H1 (cell line): ENCODE results near the gene ACOT12. TPM values are rescaled to one million over a fixed set of nuclear protein-coding genes. Genes with fewer than 3 reads are reported as not detected.
A peak's percentile ranks its signal among the peaks of the same experiment; 100 is the strongest.

ENCODE experiments used
- CTCF ChIA-PET: fragments of 300-600 bp; sonication (Branson Sonifier 250); formaldehyde crosslinking; loops from one replicate; lab custom pipeline; 2021; ENCODE audit not compliant: partially characterized antibody; lab: Charles Lee
- POLR2A ChIA-PET: fragments of 300-600 bp; sonication (Branson Sonifier 250); formaldehyde crosslinking; loops from one replicate; lab custom pipeline; 2021; ENCODE audit warnings: inconsistent platforms; ENCODE audit not compliant: partially characterized antibody; lab: Charles Lee
- DNase-seq, 2 experiments: peaks; one replicate each; pipeline versions ENCODE4 v3.0.0 to v3.0.0-alpha.2; 2010 to 2022; ENCODE audit warnings: low spot score in 2 of 2, low read depth in 1 of 2, mixed read lengths in 1 of 2
- FAIRE-seq: peaks from 2 replicates; lab custom pipeline; 2011; peaks lifted over from hg19 to GRCh38; lab: Jason Lieb, UNC
- H2AFZ ChIP-seq: 2 replicates; pipeline ENCODE4 v1.8.1; 2012; ENCODE audit warnings: low read length, inconsistent platforms
- H2AK5ac ChIP-seq: 2 replicates; pipeline ENCODE4 v1.6.1; 2013; ENCODE audit warnings: low read depth, low read length
- H2BK120ac ChIP-seq: replicated peaks from 2 replicates; pipeline ENCODE3; 2013; ENCODE audit warnings: low read depth, low read length, inconsistent platforms
- H2BK12ac ChIP-seq: 2 replicates; pipeline ENCODE4 v1.6.1; 2013; ENCODE audit warnings: low read depth, low read length
- H2BK15ac ChIP-seq: 2 replicates; pipeline ENCODE4 v1.6.1; 2013; ENCODE audit warnings: low read length
- H2BK20ac ChIP-seq: 2 replicates; pipeline ENCODE4 v1.6.1; 2013; ENCODE audit warnings: low read length
- H2BK5ac ChIP-seq: 2 replicates; pipeline ENCODE4 v1.6.1; 2013; ENCODE audit warnings: low read depth, low read length
- H3K14ac ChIP-seq: 2 replicates; pipeline ENCODE4 v1.6.1; 2013; ENCODE audit warnings: inconsistent platforms; ENCODE audit not compliant: insufficient read length
- H3K18ac ChIP-seq: 2 replicates; pipeline ENCODE4 v1.6.1; 2013; ENCODE audit warnings: low read length; ENCODE audit errors: extremely low read depth
- H3K23ac ChIP-seq: 2 replicates; pipeline ENCODE4 v1.6.1; 2013; ENCODE audit warnings: inconsistent platforms; ENCODE audit not compliant: insufficient read length
- H3K23me2 ChIP-seq: 2 replicates; pipeline ENCODE4 v1.6.1; 2013; ENCODE audit warnings: low read depth, low read length
- H3K27ac ChIP-seq: 2 replicates; pipeline ENCODE4 v1.6.1; 2011; ENCODE audit warnings: low read depth, low read length, inconsistent platforms
- H3K27me3 ChIP-seq, 4 experiments: replicated peaks in 1 of 4; 1 replicate in 1 of 4; 2 replicates in 3 of 4; pipeline versions ENCODE4 v1.6.1 to v1.8.1; 2011 to 2013; ENCODE audit warnings: low read length in 3 of 4, mild to moderate bottlenecking in 3 of 4, inconsistent platforms in 2 of 4, mixed read lengths in 2 of 4, moderate library complexity in 1 of 4; ENCODE audit not compliant: control insufficient read depth in 3 of 4, insufficient read depth in 3 of 4; ENCODE audit errors: extremely low read depth in 1 of 4
- H3K36me3 ChIP-seq, 4 experiments: 2 replicates each; pipeline versions ENCODE4 v1.6.1 to v1.8.1; 2011 to 2013; ENCODE audit warnings: mild to moderate bottlenecking in 4 of 4, low read length in 3 of 4, moderate library complexity in 2 of 4, control low read depth in 1 of 4, inconsistent platforms in 1 of 4; ENCODE audit not compliant: insufficient read depth in 4 of 4, control insufficient read depth in 2 of 4
- H3K4ac ChIP-seq: replicated peaks from 2 replicates; pipeline ENCODE3; 2013; ENCODE audit warnings: low read length, low read depth, mixed read lengths, inconsistent platforms; ENCODE audit not compliant: insufficient read length
- H3K4me1 ChIP-seq, 4 experiments: replicated peaks in 1 of 4; 1 replicate in 1 of 4; 2 replicates in 3 of 4; pipeline versions ENCODE4 v1.6.1 to v1.8.1; 2011 to 2013; ENCODE audit warnings: low read length in 3 of 4, inconsistent platforms in 2 of 4, mixed read lengths in 1 of 4; ENCODE audit not compliant: insufficient read depth in 4 of 4, control insufficient read depth in 3 of 4
- H3K4me2 ChIP-seq, 2 experiments: 2 replicates each; pipeline versions ENCODE4 v1.6.1 to v1.8.1; 2011 to 2013; ENCODE audit warnings: low read depth in 2 of 2, low read length in 2 of 2, control low read depth in 1 of 2, inconsistent platforms in 1 of 2, mild to moderate bottlenecking in 1 of 2; ENCODE audit not compliant: insufficient read depth in 1 of 2
- H3K4me3 ChIP-seq, 4 experiments: fragments of 200-600, 300-600 bp in 1 of 4; sonication (generic), shearing (Covaris generic), sonication (Bioruptor Twin) in 1 of 4; 2 replicates each; pipeline versions ENCODE4 v1.5.1 to v1.8.1; 2011 to 2016; ENCODE audit warnings: low read length in 4 of 4, low read depth in 3 of 4, control low read depth in 2 of 4, inconsistent platforms in 2 of 4, mild to moderate bottlenecking in 2 of 4, mixed read lengths in 1 of 4, moderate library complexity in 1 of 4; ENCODE audit not compliant: insufficient read depth in 2 of 4; ENCODE audit errors: extremely low read depth in 1 of 4
- H3K56ac ChIP-seq: replicated peaks from 2 replicates; pipeline ENCODE3; 2013; ENCODE audit warnings: low read depth, mild to moderate bottlenecking, mixed read lengths, low read length, inconsistent platforms; ENCODE audit not compliant: insufficient read length
- H3K79me1 ChIP-seq: 2 replicates; pipeline ENCODE4 v1.6.1; 2013; ENCODE audit warnings: low read depth, low read length, control low read depth
- H3K79me2 ChIP-seq, 2 experiments: 2 replicates each; pipeline versions ENCODE4 v1.6.1 to v1.8.1; 2012 to 2013; ENCODE audit warnings: low read length in 2 of 2, mild to moderate bottlenecking in 2 of 2, inconsistent platforms in 1 of 2; ENCODE audit not compliant: insufficient read depth in 2 of 2, control insufficient read depth in 1 of 2
- H3K9ac ChIP-seq, 4 experiments: replicated peaks in 1 of 4; 1 replicate in 1 of 4; 2 replicates in 3 of 4; pipeline versions ENCODE4 v1.6.1 to v1.8.1; 2011 to 2013; ENCODE audit warnings: low read depth in 3 of 4, low read length in 3 of 4, control low read depth in 2 of 4, mild to moderate bottlenecking in 2 of 4, moderate library complexity in 2 of 4, inconsistent platforms in 1 of 4; ENCODE audit errors: extremely low read depth in 1 of 4
- H3K9me3 ChIP-seq, 2 experiments: 2 replicates each; pipeline versions ENCODE4 v1.6.1 to v1.8.1; 2012 to 2013; ENCODE audit warnings: mild to moderate bottlenecking in 2 of 2, moderate library complexity in 2 of 2, control low read depth in 1 of 2, inconsistent platforms in 1 of 2, low read depth in 1 of 2, low read length in 1 of 2, mixed read lengths in 1 of 2; ENCODE audit not compliant: insufficient read depth in 2 of 2
- H4K20me1 ChIP-seq, 2 experiments: replicated peaks in 1 of 2; 2 replicates each; pipeline versions ENCODE3 to v1.8.1; 2011 to 2013; ENCODE audit warnings: inconsistent platforms in 2 of 2, low read length in 2 of 2, mild to moderate bottlenecking in 1 of 2; ENCODE audit not compliant: insufficient read depth in 2 of 2, control insufficient read depth in 1 of 2
- H4K5ac ChIP-seq: 2 replicates; pipeline ENCODE4 v1.6.1; 2013; ENCODE audit warnings: low read length, low read depth, mixed read lengths, inconsistent platforms; ENCODE audit not compliant: insufficient read length
- H4K8ac ChIP-seq: 2 replicates; pipeline ENCODE4 v1.8.0; 2013; ENCODE audit warnings: mild to moderate bottlenecking, moderate library complexity, low read length, inconsistent platforms; ENCODE audit not compliant: insufficient read depth; ENCODE audit errors: extremely low read depth
- H4K91ac ChIP-seq: replicated peaks from 2 replicates; pipeline ENCODE3; 2013; ENCODE audit warnings: low read length, mixed read lengths, inconsistent platforms; ENCODE audit not compliant: insufficient read length
- EZH2 ChIP-seq: fragments of 200-600 bp; sonication (generic); IDR thresholded peaks from 2 replicates; pipeline ENCODE4 v1.7.1; 2012; ENCODE audit warnings: low read depth, mild to moderate bottlenecking, moderate library complexity, low read length, inconsistent platforms; ENCODE audit not compliant: severe bottlenecking
- HDAC2 ChIP-seq, 2 experiments: fragments of 300-600 bp in 1 of 2; sonication (generic) in 1 of 2; IDR thresholded peaks; 2 replicates each; pipeline ENCODE4 v1.6.1; 2011 to 2012; ENCODE audit warnings: low read depth in 2 of 2, low read length in 2 of 2, mild to moderate bottlenecking in 2 of 2, moderate library complexity in 2 of 2, borderline replicate concordance in 1 of 2, inconsistent platforms in 1 of 2
- RAD21 ChIP-seq, 2 experiments: IDR thresholded peaks in 1 of 2; conservative IDR thresholded peaks in 1 of 2; 2 replicates each; pipeline ENCODE4 v1.6.1; 2011; ENCODE audit warnings: low read depth in 2 of 2, low read length in 2 of 2, improper control_type of control experiment in 1 of 2, inconsistent platforms in 1 of 2, mild to moderate bottlenecking in 1 of 2, moderate library complexity in 1 of 2
- SP4 ChIP-seq: IDR thresholded peaks from 2 replicates; pipeline ENCODE4 v1.6.1; 2012; ENCODE audit warnings: low read length, inconsistent platforms
- SRF ChIP-seq: IDR thresholded peaks from 2 replicates; pipeline ENCODE4 v1.6.1; 2011; ENCODE audit warnings: mild to moderate bottlenecking, low read depth, low read length, moderate library complexity
- WGBS, 2 experiments: shearing (Covaris generic) in 1 of 2; methylation state at CpG; one replicate each; pipeline versions ENCODE4 v1.1.6 to v1.1.7; 2013 to 2015; ENCODE audit warnings: low lambda C conversion rate in 2 of 2, mixed read lengths in 2 of 2, inconsistent platforms in 1 of 2, low coverage in 1 of 2, missing lambda C conversion rate in 1 of 2; ENCODE audit not compliant: insufficient replicate concordance in 2 of 2, insufficient coverage in 1 of 2, insufficient read length in 1 of 2; ENCODE audit errors: extremely low coverage in 1 of 2, missing lambda C conversion rate in 1 of 2; 5-methylcytosine and 5-hydroxymethylcytosine counted together
- polyA plus RNA-seq, 7 experiments: library from polyadenylated mRNA; depleted of rRNA in 3 of 7; stranded (reverse) in 5 of 7; unstranded in 2 of 7; fragments of >200 nt in 5 of 7; fragments of 200-250 nt in 2 of 7; gene quantifications; 1 replicate in 5 of 7; 2 replicates in 1 of 7; 4 replicates in 1 of 7; pipeline versions ENCODE4 v1.2.1 to v1.2.3, GENCODE V29; 2011 to 2013; ENCODE audit warnings: missing spikeins in 2 of 7, mixed read lengths in 2 of 7
- total RNA-seq: library from RNA; stranded (reverse); fragmentation: NEBNext Ultra II Directional; extraction: Animal tissue kit (Norgen Biotek cat#: 25700); gene quantifications from 2 replicates; pipeline ENCODE4 v1.2.1, GENCODE V29; 2021

ACOT12 gene
- total and polyA plus RNA-seq, 2 of the 8 experiments (the other 6 are each of a cell fraction or from before 2014, with no cell fraction given), result 0.29 TPM; not detected in 1

- no peak for TF ChIP-seq SRF
- TF ChIP-seq EZH2, result no peak
- no peak for TF ChIP-seq HDAC2 (IDR thresholded peaks at IDR 0.05; ENCODE audit: borderline replicate concordance in 1 of 2, low read depth in 2 of 2, low read length in 2 of 2)
- TF ChIP-seq SP4, result no peak
- no peak for TF ChIP-seq RAD21 (IDR thresholded peaks at IDR 0.05 in 1 of 2, conservative IDR thresholded peaks at IDR 0.05 in 1 of 2; ENCODE audit: low read depth in 2 of 2, low read length in 2 of 2)
- TF ChIP-seq, all 59 proteins: peak for 0
- no peak overlapping the region for H3K23ac ChIP-seq
- H3K79me1 ChIP-seq, result no peaks in the 10 kb centered on the region
- H3K56ac ChIP-seq, result no peak overlapping the region
- H3K18ac ChIP-seq, result no peak overlapping the region
- no peak overlapping the region for H2BK120ac ChIP-seq
- H4K91ac ChIP-seq, result no peak overlapping the region
- no peak overlapping the region for H2AK5ac ChIP-seq
- POLR2A ChIA-PET, result no interaction called here
- peaks cover 0 to 6% (median 2%) of the 10 kb centered on the region in 4 experiments; a peak in 3 of 8 replicates for H3K36me3 ChIP-seq
- no peaks in the 10 kb centered on the region for H3K27me3 ChIP-seq
- H2AFZ ChIP-seq, result no peak overlapping the region
- no peak overlapping the region for H2BK5ac ChIP-seq
- H3K79me2 ChIP-seq, result no peaks in the 10 kb centered on the region
- no peak overlapping the region for H4K8ac ChIP-seq
- no peak overlapping the region for H3K4ac ChIP-seq
- no peak overlapping the region for H3K14ac ChIP-seq
- H3K9ac ChIP-seq, result no peak overlapping the region
- H3K4me3 ChIP-seq, result no peak overlapping the region
- 96% methylated on average over 2 of the region's 2 CpGs; no CpG with 5 or more reads in 1 of the 2 experiments for WGBS, 2 experiments
- no peak for FAIRE-seq
- no peak overlapping the region for H2BK20ac ChIP-seq
- no peak overlapping the region for H4K5ac ChIP-seq
- H3K4me2 ChIP-seq, result no peak overlapping the region
- H2BK12ac ChIP-seq, result 0 out of 2 replicates have a peak overlapping the region, but pooled peaks have one; percentile 30
- CTCF ChIA-PET, result no interaction called here
- no peak overlapping the region for H2BK15ac ChIP-seq
- DNase-seq, result no peak
- H3K23me2 ChIP-seq, result no peaks in the 10 kb centered on the region
- H3K27ac ChIP-seq, result no peak overlapping the region
- peaks cover 0 to 6% (median 1%) of the 10 kb centered on the region in 4 experiments; a peak in 2 of 7 replicates for H3K4me1 ChIP-seq
- no peaks in the 10 kb centered on the region for H4K20me1 ChIP-seq
- H3K9me3 ChIP-seq, result no peaks in the 10 kb centered on the region
These were observed 76.4 kb downstream of the ACOT12 start for GRCh38 chr5:81317536-81317935.
